HFF-Myc (cell line): ENCODE data around the gene ADAMTS13.
"Not testable (repeated sequence)": the region's sequence is repeated elsewhere in the genome, so short reads cannot be mapped to it uniquely, and the experiment has no call there.

Experiments used
- DNase-seq: peaks from one replicate; pipeline ENCODE4 v3.0.0-alpha.2; 2011; ENCODE audit warnings: low read depth; ENCODE audit errors: extremely low read depth
- H3K4me3 ChIP-seq: replicated peaks from 2 replicates; pipeline ENCODE4 v1.5.1; 2011; ENCODE audit warnings: low read depth, mild to moderate bottlenecking, control low read depth, low read length
- CTCF ChIP-seq: IDR thresholded peaks from 2 replicates; pipeline ENCODE4 v1.5.1; 2012; ENCODE audit warnings: mild to moderate bottlenecking, low read depth, low read length, control low read depth; ENCODE audit errors: missing control alignments

Gene ADAMTS13

GRCh38 chr9:133441571-133441970 lies 19.4 kb downstream of the ADAMTS13 start:
- no peak for TF ChIP-seq CTCF

DNA sequence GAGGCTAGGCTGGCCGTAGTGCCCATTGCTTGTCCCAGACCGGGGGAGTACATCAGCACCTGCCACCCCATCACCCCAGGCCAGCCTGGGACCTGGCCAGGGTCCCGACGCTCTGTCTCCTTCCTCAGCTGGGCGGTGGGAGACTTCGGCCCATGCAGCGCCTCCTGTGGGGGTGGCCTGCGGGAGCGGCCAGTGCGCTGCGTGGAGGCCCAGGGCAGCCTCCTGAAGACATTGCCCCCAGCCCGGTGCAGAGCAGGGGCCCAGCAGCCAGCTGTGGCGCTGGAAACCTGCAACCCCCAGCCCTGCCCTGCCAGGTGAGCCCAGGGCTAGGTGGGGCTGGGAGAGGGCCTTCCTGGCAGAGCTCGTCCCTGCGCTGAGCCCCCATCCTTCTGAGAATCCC lies 21.1 kb downstream of the ADAMTS13 start:
- DNase-seq, result no peak
- no peak overlapping the region for H3K4me3 ChIP-seq
- no peak for TF ChIP-seq CTCF

More at GRCh38 chr9:133441571-133441970, 19.4 kb downstream of the ADAMTS13 start:
- no peak for DNase-seq
- H3K4me3 ChIP-seq, result no peak overlapping the region

- no peak for DNase-seq
Observed at GRCh38 chr9:133443982-133444381, 21.8 kb downstream of the ADAMTS13 start.

GRCh38 chr9:133445293-133445969 lies 23.3 kb downstream of the ADAMTS13 start:
- DNase-seq, result no peak
- H3K4me3 ChIP-seq, result no peak overlapping the region
- TF ChIP-seq CTCF, result no peak

More at GRCh38 chr9:133443982-133444381, 21.8 kb downstream of the ADAMTS13 start:
- TF ChIP-seq CTCF, result no peak
- no peak overlapping the region for H3K4me3 ChIP-seq

- no peak for TF ChIP-seq CTCF
- DNase-seq, result no peak
Observed at GRCh38 chr9:133448487-133448972, 26.4 kb downstream of the ADAMTS13 start.

DNA sequence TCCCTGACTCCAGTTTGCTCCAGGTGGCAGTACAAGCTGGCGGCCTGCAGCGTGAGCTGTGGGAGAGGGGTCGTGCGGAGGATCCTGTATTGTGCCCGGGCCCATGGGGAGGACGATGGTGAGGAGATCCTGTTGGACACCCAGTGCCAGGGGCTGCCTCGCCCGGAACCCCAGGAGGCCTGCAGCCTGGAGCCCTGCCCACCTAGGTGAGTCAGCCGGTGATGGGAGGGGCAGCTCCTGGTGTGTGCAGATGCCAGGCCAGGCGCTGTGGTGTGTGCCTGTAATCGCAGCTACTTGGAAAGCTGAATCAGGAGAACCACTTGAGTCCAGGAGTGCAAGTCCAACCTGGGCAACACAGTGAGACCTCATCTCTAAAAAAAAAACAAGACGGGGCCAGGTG lies 27.6 kb downstream of the ADAMTS13 start:
- no peak for DNase-seq
- H3K4me3 ChIP-seq, result no peak overlapping the region
- TF ChIP-seq CTCF, result no peak

More at GRCh38 chr9:133448487-133448972, 26.4 kb downstream of the ADAMTS13 start:
- H3K4me3 ChIP-seq, result no peak overlapping the region

DNA sequence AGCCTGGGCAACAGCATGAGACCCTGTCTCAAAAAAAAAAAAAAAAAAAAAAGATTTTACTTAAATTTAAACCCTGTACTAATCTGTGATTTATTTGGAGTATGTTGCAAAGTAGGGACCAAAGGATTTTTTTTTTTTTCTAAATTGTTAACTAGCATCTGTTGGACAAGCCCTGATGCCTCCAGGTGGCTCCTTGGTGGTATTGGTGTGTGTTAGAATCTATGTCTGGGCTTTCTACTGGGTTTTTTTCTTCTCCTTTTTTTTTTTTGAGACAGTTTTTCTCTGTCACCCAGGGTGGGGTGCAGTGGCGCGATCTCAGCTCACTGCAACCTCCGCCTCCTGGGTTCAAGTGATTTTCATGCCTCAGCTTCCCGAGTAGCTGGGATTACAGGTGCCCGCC lies 29.7 kb downstream of the ADAMTS13 start:
- DNase-seq, H3K4me3 ChIP-seq: not testable (repeated sequence)
